A549 (cell line): ENCODE measurements around the gene PLEKHA6. TPM values are rescaled to one million over a fixed set of nuclear protein-coding genes. Genes with fewer than 3 reads are reported as not detected.

Experiments
- ATAC-seq, 2 experiments: fragments of 200-7000 bp in 1 of 2; fragments of >200 bp in 1 of 2; cut with Nextera tagmentation in 1 of 2; cut with Tn5 transposase in 1 of 2; 3 replicates each; pipeline versions ENCODE4 v1.8.0 to v1.9.1; 2018 to 2020; ENCODE audit warnings: mild to moderate bottlenecking in 1 of 2, moderate library complexity in 1 of 2
- CTCF ChIA-PET: fragments of 300-600 bp; sonication (Branson Sonifier 250); formaldehyde crosslinking; extraction: SDS; loops from one replicate; lab custom pipeline; 2021; ENCODE audit warnings: antibody characterized with exemption, inconsistent platforms; lab: Yijun Ruan, JAX
- POLR2A ChIA-PET: fragments of 350-600 bp; formaldehyde crosslinking; extraction: SDS; loops from one replicate; lab custom pipeline; 2021; ENCODE audit warnings: antibody characterized with exemption, inconsistent platforms; lab: Yijun Ruan, JAX
- DNase-seq, 2 experiments: peaks; one replicate each; pipeline versions ENCODE4 v3.0.0 to v3.0.0-alpha.2; 2011 to 2016; ENCODE audit warnings: low read depth in 1 of 2, low spot score in 1 of 2
- FAIRE-seq: peaks from 2 replicates; lab custom pipeline; 2011; peaks lifted over from hg19 to GRCh38; lab: Jason Lieb, UNC
- H3K27ac ChIP-seq, 2 experiments: fragments of >200 bp; sonication (Bioruptor Twin); formaldehyde crosslinking; 3 replicates each; pipeline ENCODE4 v1.5.1; 2016 to 2017
- H3K4me1 ChIP-seq: fragments of >200 bp; sonication (Bioruptor Twin); formaldehyde crosslinking; 3 replicates; pipeline ENCODE4 v1.6.1; 2016
- H3K4me2 ChIP-seq: fragments of >200 bp; sonication (Bioruptor Twin); formaldehyde crosslinking; 3 replicates; pipeline ENCODE4 v1.6.1; 2016
- H3K4me3 ChIP-seq: fragments of >200 bp; sonication (Bioruptor Twin); formaldehyde crosslinking; 3 replicates; pipeline ENCODE4 v1.5.1; 2016
- H3K9me3 ChIP-seq: fragments of >200 bp; sonication (Bioruptor Twin); formaldehyde crosslinking; 3 replicates; pipeline ENCODE4 v1.6.1; 2016
- BCL3 ChIP-seq: fragments of >200 bp; sonication (Bioruptor Twin); formaldehyde crosslinking; IDR thresholded peaks from 3 replicates; pipeline ENCODE4 v1.6.1; 2016
- BHLHE40 ChIP-seq: IDR thresholded peaks from 2 replicates; pipeline ENCODE4 v1.6.1; 2012; ENCODE audit warnings: low read depth, low read length, inconsistent platforms
- CEBPB ChIP-seq, 2 experiments: fragments of >200 bp in 1 of 2; sonication (Bioruptor Twin) in 1 of 2; formaldehyde crosslinking in 1 of 2; IDR thresholded peaks; 2 replicates each; pipeline ENCODE4 v1.6.1; 2012 to 2016
- CHD2 ChIP-seq: fragments of 150-350 bp; IDR thresholded peaks from 2 replicates; pipeline ENCODE4 v1.6.1; 2014; ENCODE audit warnings: low read length; ENCODE audit not compliant: partially characterized antibody
- CTCF ChIP-seq: fragments of >200 bp; sonication (Bioruptor Twin); formaldehyde crosslinking; IDR thresholded peaks from 3 replicates; pipeline ENCODE4 v1.5.1; 2016
- EP300 ChIP-seq, 2 experiments: fragments of >200 bp; sonication (Bioruptor Twin); formaldehyde crosslinking; IDR thresholded peaks; 2 replicates in 1 of 2; 3 replicates in 1 of 2; pipeline ENCODE4 v1.6.1; 2016 to 2017
- FOSL2 ChIP-seq, 2 experiments: fragments of 450-650 bp in 1 of 2; fragments of >200 bp in 1 of 2; sonication (Bioruptor Twin) in 1 of 2; formaldehyde crosslinking; IDR thresholded peaks; 2 replicates each; pipeline versions ENCODE4 v1.5.0 to v1.6.1; 2016 to 2020; ENCODE audit warnings: mild to moderate bottlenecking in 1 of 2, moderate library complexity in 1 of 2
- HEYL ChIP-seq: fragments of 250-450 bp; sonication (Bioruptor Pico); IDR thresholded peaks from 2 replicates; pipeline ENCODE4 v1.8.0; 2021; ENCODE audit warnings: mild to moderate bottlenecking, moderate library complexity
- HMGXB4 ChIP-seq: fragments of 250-450 bp; sonication (Bioruptor Pico); IDR thresholded peaks from 2 replicates; pipeline ENCODE4 v1.5.0; 2021; ENCODE audit warnings: mild to moderate bottlenecking, moderate library complexity, borderline replicate concordance
- MAZ ChIP-seq: fragments of 150-350 bp; IDR thresholded peaks from 2 replicates; pipeline ENCODE4 v1.6.1; 2014; ENCODE audit warnings: antibody characterized with exemption, low read depth, low read length, borderline replicate concordance
- MYC ChIP-seq: IDR thresholded peaks from 2 replicates; pipeline ENCODE4 v1.6.1; 2012; ENCODE audit warnings: mild to moderate bottlenecking, inconsistent platforms, low read length, improper control_type of control experiment, borderline replicate concordance
- NPAS2 ChIP-seq: fragments of 250-450 bp; sonication (Bioruptor Pico); IDR thresholded peaks from 2 replicates; pipeline ENCODE4 v1.8.0; 2022; ENCODE audit warnings: mild to moderate bottlenecking, moderate library complexity, borderline replicate concordance
- NR3C1 ChIP-seq: fragments of >200 bp; sonication (Bioruptor Twin); formaldehyde crosslinking; IDR thresholded peaks from 3 replicates; pipeline ENCODE4 v1.6.1; 2017
- RAD21 ChIP-seq, 2 experiments: fragments of >200 bp in 1 of 2; sonication (Bioruptor Twin) in 1 of 2; formaldehyde crosslinking in 1 of 2; IDR thresholded peaks in 1 of 2; conservative IDR thresholded peaks in 1 of 2; 2 replicates in 1 of 2; 3 replicates in 1 of 2; pipeline ENCODE4 v1.6.1; 2012 to 2018; ENCODE audit warnings: inconsistent platforms in 1 of 2
- REST ChIP-seq: fragments of 200-600 bp; sonication (generic); IDR thresholded peaks from 2 replicates; pipeline ENCODE4 v1.6.1; 2016; ENCODE audit warnings: antibody characterized with exemption, mild to moderate bottlenecking, moderate library complexity
- RFX5 ChIP-seq: fragments of 450-650 bp; IDR thresholded peaks from 2 replicates; pipeline ENCODE4 v1.7.1; 2014; ENCODE audit warnings: antibody characterized with exemption, mild to moderate bottlenecking, moderate library complexity
- SMC3 ChIP-seq: fragments of >200 bp; sonication (Bioruptor Twin); formaldehyde crosslinking; IDR thresholded peaks from 3 replicates; pipeline ENCODE4 v1.6.1; 2018; ENCODE audit warnings: inconsistent platforms
- ZNF302 ChIP-seq: fragments of 250-450 bp; sonication (Bioruptor Pico); IDR thresholded peaks from 2 replicates; pipeline ENCODE4 v1.9.0; 2021; ENCODE audit warnings: inconsistent platforms, mild to moderate bottlenecking, moderate library complexity
- ZSCAN20 ChIP-seq: fragments of 250-450 bp; sonication (Bioruptor Pico); IDR thresholded peaks from 2 replicates; pipeline ENCODE4 v1.8.0; 2022; ENCODE audit warnings: mild to moderate bottlenecking, moderate library complexity
- WGBS: methylation state at CpG from one replicate; pipeline ENCODE4 v1.1.6; 2017; ENCODE audit errors: missing lambda C conversion rate; 5-methylcytosine and 5-hydroxymethylcytosine counted together
- polyA plus RNA-seq, 4 experiments: library from polyadenylated mRNA; depleted of rRNA in 3 of 4; stranded (reverse); fragments of >200 nt; fragmentation: RNase III in 1 of 4; extraction: RNeasy Plus Mini Kit Qiagen cat#74134 plus additional on column Dnase treatment in 1 of 4; gene quantifications; 2 replicates in 3 of 4; 3 replicates in 1 of 4; pipeline ENCODE4 v1.2.3, GENCODE V29; 2011 to 2017

Gene PLEKHA6
- polyA plus RNA-seq, 2 of the 4 experiments (the other 2 are of a cell fraction): 13.0 to 26.2 TPM

- no peak for TF ChIP-seq CTCF
- TF ChIP-seq, all 56 proteins: peak for 0
These were observed 18.3 kb downstream of the PLEKHA6 start (continued) for GRCh38 chr1:204341380-204341779.

GRCh38 chr1:204340081-204340889 lies 19.4 kb downstream of the PLEKHA6 start:
- no peaks in the 10 kb centered on the region for H3K9me3 ChIP-seq
- CTCF ChIA-PET: interaction anchor here (0.7 to 7.3 kb wide), 4 partner anchors 23 to 182 kb away, joined by 3 to 38 read pairs (median 5); no protein-coding TSS in a partner anchor
- H3K4me2 ChIP-seq: no peak overlapping the region
- POLR2A ChIA-PET: no interaction called here
- 94% methylated on average over 10 of the region's 12 CpGs for WGBS
- no peak overlapping the region for H3K4me3 ChIP-seq
- ATAC-seq (no peak), DNase-seq (no peak), FAIRE-seq (no peak)
- no peak overlapping the region for H3K27ac ChIP-seq
- peaks cover 26% of the 10 kb centered on the region for H3K4me1 ChIP-seq
- TF ChIP-seq NPAS2 (CRISPR knock-in tag) (no peak), REST (no peak), MAZ (no peak), BCL3 (no peak), NR3C1 (no peak), CHD2 (no peak), RFX5 (no peak), ZNF302 (CRISPR knock-in tag) (no peak), BHLHE40 (no peak), EP300 (IDR thresholded peaks at IDR 0.05) (no peak), CEBPB (IDR thresholded peaks at IDR 0.05) (no peak), ZSCAN20 (CRISPR knock-in tag) (no peak), FOSL2 (IDR thresholded peaks at IDR 0.05) (no peak), FOSL2 (CRISPR knock-in tag; IDR thresholded peaks at IDR 0.05) (no peak)

- DNase-seq (no peak), FAIRE-seq (no peak), ATAC-seq (no peak)
- TF ChIP-seq MYC: no peak
- TF ChIP-seq HEYL (CRISPR knock-in tag): no peak
- no peak for TF ChIP-seq RAD21 (conservative IDR thresholded peaks at IDR 0.05 in 1 of 2, IDR thresholded peaks at IDR 0.05 in 1 of 2)
- TF ChIP-seq HMGXB4 (CRISPR knock-in tag): no peak
- TF ChIP-seq SMC3: no peak
- Histone ChIP-seq H3K4me3 (no peak overlapping the region), H3K4me1 (peaks cover 26% of the 10 kb centered on the region), H3K27ac (no peak overlapping the region), H3K9me3 (no peaks in the 10 kb centered on the region), H3K4me2 (no peak overlapping the region)
- ChIA-PET POLR2A (no interaction called here), CTCF (interaction anchor here (1.6 to 7.3 kb wide), 3 partner anchors 24 to 82 kb away, joined by 5 to 38 read pairs (median 5); no protein-coding TSS in a partner anchor)
These were observed 20.2 kb downstream of the PLEKHA6 start for GRCh38 chr1:204339541-204339940.
